Thoracic aorta (tissue), 2 donors: ENCODE results near the gene GUCD1. TPM values are rescaled to one million over a fixed set of nuclear protein-coding genes. Genes with fewer than 3 reads are reported as not detected.

Source experiments
- ATAC-seq: fragments of 150-250 bp; one replicate; pipeline ENCODE4 v1.8.0; 2017; ENCODE audit warnings: low read depth; ENCODE audit not compliant: insufficient number of reproducible peaks, low FRiP score
- DNase-seq: peaks from one replicate; pipeline ENCODE4 v3.0.0-alpha.2; 2020; ENCODE audit warnings: low spot score
- H3K27ac ChIP-seq, 2 donors: fragments of 200-600 bp; sonication (generic); 1 replicate in 1 of 2; 2 replicates in 1 of 2; pipeline ENCODE4 v1.5.1; 2016; ENCODE audit warnings: mild to moderate bottlenecking in 2 of 2, moderate library complexity in 2 of 2
- H3K27me3 ChIP-seq: fragments of 200-600 bp; sonication (generic); replicated peaks from 2 replicates; pipeline ENCODE4 v1.6.0; 2016; ENCODE audit warnings: mild to moderate bottlenecking; ENCODE audit not compliant: insufficient read depth
- H3K36me3 ChIP-seq: fragments of 200-600 bp; sonication (generic); one replicate; pipeline ENCODE4 v1.5.1; 2016
- H3K4me1 ChIP-seq, 2 donors: fragments of 200-600 bp; sonication (generic); 1 replicate in 1 of 2; 2 replicates in 1 of 2; pipeline versions ENCODE4 v1.5.1 to v1.6.0; 2016; ENCODE audit warnings: low read depth in 2 of 2, mild to moderate bottlenecking in 1 of 2; ENCODE audit not compliant: control insufficient read depth in 1 of 2
- H3K4me3 ChIP-seq: fragments of 200-600 bp; sonication (generic); 2 replicates; pipeline ENCODE4 v1.5.1; 2016; ENCODE audit warnings: mild to moderate bottlenecking
- H3K9me3 ChIP-seq: fragments of 200-600 bp; sonication (generic); 2 replicates; pipeline ENCODE4 v1.5.1; 2016
- total RNA-seq, 2 donors: library from RNA; depleted of rRNA; stranded (reverse); fragments of >200 nt; gene quantifications; one replicate each; pipeline versions ENCODE4 v1.1.0 to v1.2.3, GENCODE V29; 2016
- TF ChIP-seq, protein P1 (sequence below): fragments of 200-600 bp; sonication (generic); IDR thresholded peaks from one replicate; pipeline ENCODE4 v1.5.1; 2019; ENCODE audit warnings: antibody characterized with exemption

The GUCD1 gene
- total RNA-seq, 2 donors from 2014 or later, result 81.9 to 83.4 TPM

GRCh38 chr22:24510637-24511625 lies 44.0 kb downstream of the GUCD1 start:
- no peak for DNase-seq
- Histone ChIP-seq H3K4me1 (peaks cover 7 to 18% of the 10 kb centered on the region in 2 donors), H3K27me3 (no peaks in the 10 kb centered on the region), H3K36me3 (no peaks in the 10 kb centered on the region), H3K9me3 (no peaks in the 10 kb centered on the region), H3K27ac (peak overlapping the region in 1 of 2 donors; percentile 13), H3K4me3 (no peak overlapping the region)
- ATAC-seq, result no peak
- TF ChIP-seq, protein P1, sequence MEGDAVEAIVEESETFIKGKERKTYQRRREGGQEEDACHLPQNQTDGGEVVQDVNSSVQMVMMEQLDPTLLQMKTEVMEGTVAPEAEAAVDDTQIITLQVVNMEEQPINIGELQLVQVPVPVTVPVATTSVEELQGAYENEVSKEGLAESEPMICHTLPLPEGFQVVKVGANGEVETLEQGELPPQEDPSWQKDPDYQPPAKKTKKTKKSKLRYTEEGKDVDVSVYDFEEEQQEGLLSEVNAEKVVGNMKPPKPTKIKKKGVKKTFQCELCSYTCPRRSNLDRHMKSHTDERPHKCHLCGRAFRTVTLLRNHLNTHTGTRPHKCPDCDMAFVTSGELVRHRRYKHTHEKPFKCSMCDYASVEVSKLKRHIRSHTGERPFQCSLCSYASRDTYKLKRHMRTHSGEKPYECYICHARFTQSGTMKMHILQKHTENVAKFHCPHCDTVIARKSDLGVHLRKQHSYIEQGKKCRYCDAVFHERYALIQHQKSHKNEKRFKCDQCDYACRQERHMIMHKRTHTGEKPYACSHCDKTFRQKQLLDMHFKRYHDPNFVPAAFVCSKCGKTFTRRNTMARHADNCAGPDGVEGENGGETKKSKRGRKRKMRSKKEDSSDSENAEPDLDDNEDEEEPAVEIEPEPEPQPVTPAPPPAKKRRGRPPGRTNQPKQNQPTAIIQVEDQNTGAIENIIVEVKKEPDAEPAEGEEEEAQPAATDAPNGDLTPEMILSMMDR, result no peak

DNA sequence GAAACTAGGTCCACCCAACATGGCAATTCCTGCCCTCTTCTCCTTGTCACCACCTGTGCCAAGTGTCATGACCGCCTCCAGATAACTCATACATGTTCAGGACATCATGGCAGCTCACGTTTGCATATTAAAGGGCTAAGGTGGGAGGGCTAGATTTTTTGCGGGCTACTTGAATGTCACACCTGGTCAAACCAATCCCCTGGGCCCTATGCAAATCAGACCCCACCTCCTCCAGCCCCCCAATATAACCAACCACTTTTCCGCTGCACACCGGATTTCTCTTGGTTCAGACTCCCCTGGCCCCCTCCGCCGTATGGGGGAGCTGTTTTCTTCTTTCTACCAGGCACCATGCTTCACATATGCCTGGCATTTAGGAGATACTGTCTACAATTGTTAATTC lies 47.2 kb downstream of the GUCD1 start:
- Histone ChIP-seq H3K4me1 (peaks cover 5 to 17% of the 10 kb centered on the region in 2 donors), H3K27me3 (no peaks in the 10 kb centered on the region), H3K36me3 (no peaks in the 10 kb centered on the region), H3K27ac (no peak overlapping the region), H3K9me3 (no peaks in the 10 kb centered on the region), H3K4me3 (no peak overlapping the region)
- no peak for DNase-seq
- no peak for ATAC-seq
- TF ChIP-seq, protein P1, result no peak

DNA sequence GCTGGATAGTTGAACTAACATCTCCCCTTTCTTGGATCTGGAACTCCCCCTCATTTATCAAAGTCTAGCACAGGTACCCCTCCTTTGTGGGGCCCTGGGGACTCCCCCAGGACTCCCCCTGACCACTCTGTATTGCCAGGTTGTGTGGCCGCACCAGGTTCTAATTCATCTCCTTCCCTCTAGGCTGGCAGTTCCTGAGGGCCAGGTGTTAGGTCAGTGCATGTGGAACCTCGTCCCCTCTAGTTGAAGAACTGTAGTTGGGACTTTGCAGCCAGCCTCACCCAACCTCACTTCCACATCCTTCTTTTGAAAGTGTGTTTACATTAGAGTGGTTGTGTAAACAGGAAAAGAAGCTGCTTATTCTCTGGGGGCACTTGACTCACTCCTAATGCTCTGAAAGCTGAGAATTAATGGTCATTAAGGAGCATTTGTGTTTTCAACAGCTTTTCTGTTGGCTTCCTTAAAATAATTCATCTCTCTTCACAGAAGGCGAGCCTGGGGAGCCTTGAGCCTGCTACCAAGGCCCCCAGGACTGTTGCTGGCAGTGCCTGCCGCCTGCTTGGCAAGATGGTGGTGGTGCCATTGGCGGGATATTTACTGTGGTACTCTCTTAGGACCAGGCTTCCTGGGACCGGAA lies 48.0 kb downstream of the GUCD1 start:
- Histone ChIP-seq H3K4me1 (peaks cover 5 to 15% of the 10 kb centered on the region in 2 donors), H3K27ac (no peak overlapping the region), H3K9me3 (no peaks in the 10 kb centered on the region), H3K27me3 (no peaks in the 10 kb centered on the region), H3K4me3 (no peak overlapping the region), H3K36me3 (no peaks in the 10 kb centered on the region)
- DNase-seq (no peak), ATAC-seq (no peak)
- TF ChIP-seq, protein P1, result no peak

DNA sequence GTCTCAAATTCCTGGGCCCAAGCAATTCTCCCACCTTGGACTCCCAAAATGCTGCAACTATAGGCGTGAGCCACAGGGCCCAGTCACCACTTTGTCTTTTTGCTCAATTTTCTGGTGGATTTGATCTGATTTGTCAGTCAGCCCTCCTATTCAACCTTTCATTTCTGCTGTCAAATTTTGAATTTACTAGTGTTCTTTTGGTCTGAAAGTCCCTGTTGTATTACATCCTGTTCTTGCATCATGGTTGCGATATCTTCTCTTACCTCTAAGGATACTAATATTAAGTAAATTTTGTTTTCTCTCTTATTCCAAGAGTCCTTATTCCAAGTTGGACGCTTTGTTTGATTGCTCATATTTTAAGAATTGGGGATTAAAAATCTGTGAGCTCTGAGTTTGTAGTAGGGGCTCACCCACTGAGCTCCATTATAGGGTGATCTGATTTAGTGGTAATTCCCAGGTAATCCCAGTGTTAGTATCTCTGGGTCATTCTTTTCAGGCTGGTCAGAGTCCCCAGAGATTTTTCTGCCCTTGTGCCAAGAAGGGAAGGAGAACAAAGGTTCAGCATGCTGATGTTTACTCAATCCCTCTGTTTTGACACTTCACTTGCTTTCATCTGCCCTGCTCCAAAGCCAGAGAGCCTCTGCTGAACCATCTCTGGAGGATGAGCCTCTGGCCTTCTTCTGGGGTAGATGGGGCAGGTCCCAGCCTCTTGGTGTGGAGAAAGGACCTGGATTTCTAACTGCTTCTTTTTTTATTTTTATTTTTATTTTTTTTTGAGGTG lies 49.8 kb downstream of the GUCD1 start:
- no peaks in the 10 kb centered on the region for H3K27me3 ChIP-seq
- ATAC-seq (no peak), DNase-seq (no peak)
- H3K36me3 ChIP-seq, result no peaks in the 10 kb centered on the region
- no peak overlapping the region for H3K27ac ChIP-seq
- no peaks in the 10 kb centered on the region for H3K9me3 ChIP-seq
- TF ChIP-seq, protein P1, result no peak
- H3K4me3 ChIP-seq, result no peak overlapping the region
- no peaks in the 10 kb centered on the region for H3K4me1 ChIP-seq
